HT1080 (cell line): ENCODE data around the gene KLF18. TPM values are rescaled to one million over a fixed set of nuclear protein-coding genes. Genes with fewer than 3 reads are reported as not detected.
"Not testable (repeated sequence)": the region's sequence is repeated elsewhere in the genome, so short reads cannot be mapped to it uniquely, and the experiment has no call there.

Experiments
- DNase-seq: peaks from one replicate; pipeline ENCODE4 v3.0.0-alpha.2; 2015; ENCODE audit warnings: low read depth
- polyA plus RNA-seq, 2 experiments: library from polyadenylated mRNA; depleted of rRNA; stranded (reverse); fragments of >200 nt; gene quantifications; 2 replicates each; pipeline ENCODE4 v1.2.3, GENCODE V29; 2015
- total RNA-seq: library from RNA; depleted of rRNA; stranded (reverse); fragments of >200 nt; shearing (Covaris generic); gene quantifications from 2 replicates; pipeline ENCODE4 v1.2.3, GENCODE V29; 2014; rRNA removed

KLF18 gene
- not detected in 2 replicates for total RNA-seq
- not detected in 2 replicates for polyA plus RNA-seq (2015; cell fraction: cytosol; rRNA removed)
- not detected in 2 replicates for polyA plus RNA-seq (2015; cell fraction: nucleus; rRNA removed)

DNA sequence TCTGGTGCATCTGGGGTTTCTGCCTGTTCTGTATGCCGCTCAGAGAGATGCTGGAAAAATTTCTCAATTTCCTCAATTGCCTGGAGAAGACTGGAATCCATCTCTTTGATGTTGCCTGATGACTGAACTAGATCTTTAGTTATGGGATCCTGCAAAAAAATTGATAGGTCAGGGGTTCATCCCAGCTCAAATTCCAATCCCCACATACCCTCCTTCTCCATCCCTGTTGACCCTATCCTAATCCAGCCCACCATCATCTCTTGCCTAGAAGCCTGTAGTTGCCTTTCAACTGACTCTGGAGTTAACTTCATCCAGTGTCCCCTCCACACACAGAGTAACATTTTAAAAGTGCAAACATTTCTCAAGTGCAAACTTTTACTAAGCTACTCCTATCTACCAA is at the start of gene KLF18:
TSS of gene KLF18 (minus strand) at position 101 of the 400 bp plus-strand sequence. CDS start at position 101, 0 bp downstream.
- no peak for DNase-seq

DNA sequence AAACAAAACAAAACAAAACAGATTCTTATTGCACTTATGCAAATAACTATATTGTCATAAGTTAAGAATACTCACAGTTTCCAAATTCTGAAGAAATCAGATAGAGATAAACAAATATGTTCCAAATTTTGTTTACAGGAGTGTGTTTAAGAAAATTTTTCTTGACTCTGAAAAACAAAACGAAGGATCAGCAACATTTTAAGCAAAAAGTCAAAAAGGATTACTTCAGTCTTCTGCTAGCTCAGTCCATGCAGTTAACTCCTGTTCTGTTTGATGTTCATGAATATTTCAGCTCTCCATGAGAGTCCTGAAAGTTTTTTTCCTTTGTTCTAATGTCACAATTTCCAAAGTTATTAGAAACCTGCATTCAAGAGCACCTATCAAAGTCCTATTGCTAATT is 33.2 kb upstream of the KLF18 start:
- DNase-seq = no peak

DNA sequence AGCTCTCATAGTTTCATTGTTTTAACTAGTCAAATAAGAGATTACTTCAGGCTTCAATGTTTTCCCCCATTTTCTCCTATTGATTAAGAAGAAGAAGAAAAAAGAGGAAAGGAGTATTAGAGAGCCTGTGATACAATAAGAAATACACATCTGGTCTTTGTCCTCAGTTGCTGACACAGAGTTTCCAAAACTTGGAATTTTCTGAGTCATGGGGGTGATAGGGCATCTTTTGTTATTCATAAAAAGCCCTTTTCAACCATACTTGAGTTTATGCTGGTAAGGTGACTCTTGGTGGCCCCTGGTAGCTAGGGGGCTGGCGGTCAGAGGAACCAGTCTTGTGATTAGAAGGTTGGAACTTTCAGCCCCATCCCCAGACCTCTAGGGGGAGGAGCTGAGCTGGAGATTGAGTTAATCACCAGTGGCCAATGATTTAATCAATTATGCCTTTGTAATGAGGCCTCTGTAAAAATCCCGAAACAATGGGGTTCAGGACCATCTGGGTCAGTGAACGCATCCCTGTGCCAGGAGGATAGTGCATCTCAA is 28.9 kb upstream of the KLF18 start:
- peak; percentile 13 for DNase-seq

DNA sequence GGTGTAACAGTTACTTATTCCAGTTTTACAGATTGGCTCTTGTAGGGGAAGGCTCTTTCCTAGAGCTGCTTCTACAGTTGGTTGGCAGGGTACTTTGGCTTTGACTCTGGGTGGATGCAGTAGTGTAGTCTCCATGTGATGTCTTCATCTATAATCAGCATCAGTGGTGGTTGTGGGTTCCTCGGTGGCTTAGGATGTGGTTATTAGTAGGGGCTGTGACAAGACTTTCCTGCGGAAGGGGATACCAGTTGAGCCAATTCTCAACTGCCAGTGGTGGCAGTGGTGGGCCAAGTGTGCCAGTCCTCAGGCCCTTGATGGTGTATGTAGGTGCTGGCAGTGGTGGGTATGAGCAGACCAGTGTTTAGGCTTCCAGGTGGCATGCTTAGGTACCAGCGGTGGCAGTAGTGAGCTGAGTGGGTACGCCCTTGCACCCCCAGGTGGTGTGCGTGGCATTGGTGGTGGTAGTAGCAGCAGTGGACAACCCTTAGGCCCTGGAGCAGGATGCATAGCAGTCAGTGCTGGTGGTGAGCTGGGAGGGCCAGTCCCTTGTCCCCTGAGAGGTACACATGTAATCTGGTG is 27.2 kb upstream of the KLF18 start:
- DNase-seq = peak; percentile 10

DNA sequence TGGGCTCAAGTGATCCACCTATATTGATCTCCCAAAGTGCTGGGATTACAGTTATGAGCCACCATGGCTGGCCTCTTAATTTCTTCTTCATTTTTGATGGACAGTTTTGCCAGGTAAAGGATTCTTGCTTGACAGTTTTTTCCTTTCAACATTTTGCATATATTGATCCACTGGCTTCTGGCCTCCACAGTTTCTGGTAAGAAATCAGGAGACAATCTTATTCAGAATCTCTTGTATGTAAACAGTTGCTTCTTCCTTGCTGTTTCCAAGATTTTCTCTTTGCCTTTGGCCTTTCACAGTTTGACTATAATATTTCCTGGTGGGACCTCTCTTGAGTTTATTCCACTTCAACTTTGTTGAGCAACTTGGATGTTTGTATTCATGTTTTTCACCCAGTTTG is 20.1 kb upstream of the KLF18 start:
- no peak for DNase-seq

DNA sequence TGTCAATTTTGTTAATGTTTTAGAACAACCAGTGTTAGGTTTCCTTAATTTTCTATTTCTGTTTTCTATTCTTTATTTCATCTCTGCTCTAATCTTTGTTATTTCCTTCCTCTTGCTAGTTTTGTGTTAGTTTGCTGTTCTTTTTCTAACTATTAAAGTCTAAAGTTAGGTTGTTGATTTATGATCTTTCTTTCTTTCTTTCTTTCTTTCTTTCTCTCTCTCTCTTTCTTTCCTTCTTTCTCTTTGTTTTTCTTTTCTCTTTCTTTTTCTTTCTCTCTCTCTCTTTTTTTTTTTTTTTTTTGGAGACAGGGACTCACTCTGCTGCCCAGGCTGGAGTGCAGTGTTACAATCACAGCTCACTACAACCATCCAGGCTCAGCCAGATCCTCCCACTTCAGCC is 17.4 kb upstream of the KLF18 start:
- DNase-seq = no peak

DNA sequence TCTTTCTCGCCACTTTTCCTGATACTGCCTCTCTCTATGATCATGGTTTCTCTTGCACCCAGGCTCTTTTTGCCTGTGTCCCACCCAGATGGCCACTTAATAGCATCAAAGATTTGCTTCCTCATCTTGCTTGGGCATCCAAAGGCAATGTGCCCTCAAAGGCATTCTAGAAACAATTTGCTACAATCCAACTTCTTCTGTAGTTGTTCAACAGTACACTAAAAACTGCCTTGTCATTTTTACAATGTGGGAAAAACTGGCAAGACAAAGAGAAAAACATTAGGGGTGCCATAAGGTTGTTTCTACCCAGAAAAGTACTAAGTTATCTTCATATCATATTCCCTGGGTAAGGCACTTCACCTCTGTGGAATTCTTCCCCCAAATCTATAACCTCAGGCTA is 16.5 kb upstream of the KLF18 start:
- no peak for DNase-seq

DNA sequence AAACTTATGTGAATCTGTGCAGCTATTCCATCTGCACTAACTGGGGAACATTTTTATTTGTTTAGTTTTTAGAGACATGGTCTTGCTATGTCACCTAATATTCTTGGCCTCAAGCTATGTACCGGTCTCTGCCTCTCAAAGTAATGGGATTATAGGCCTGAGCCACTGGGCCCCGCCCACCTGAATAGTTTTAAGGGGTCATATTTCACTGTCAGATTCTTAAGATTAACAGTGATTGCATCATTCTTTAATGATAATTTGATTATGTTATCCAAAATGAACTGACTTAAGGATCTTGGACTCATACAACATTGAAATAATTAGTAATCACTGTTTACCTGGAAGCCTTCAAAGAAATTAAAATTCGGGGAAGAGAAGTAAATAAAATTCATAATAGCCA is 12.6 kb upstream of the KLF18 start:
- DNase-seq = no peak

DNA sequence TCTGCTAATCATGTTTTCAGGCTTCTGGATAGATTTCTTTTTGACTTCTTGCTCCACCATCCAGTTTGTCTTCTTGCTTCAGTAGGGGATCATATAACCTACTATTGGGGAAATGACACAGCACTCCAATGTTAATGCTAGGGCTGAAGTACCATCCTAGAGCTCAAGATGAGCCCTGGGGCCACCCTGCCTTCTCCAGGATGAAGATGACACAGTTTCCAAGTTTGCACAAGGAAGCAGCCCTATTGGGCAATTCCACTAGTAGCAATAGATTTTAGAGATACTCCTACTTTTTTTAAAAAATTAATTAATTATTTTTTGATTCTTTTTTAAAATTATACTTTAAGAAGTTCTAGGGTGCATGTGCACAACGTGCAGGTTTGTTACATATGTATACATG is 11.3 kb upstream of the KLF18 start:
- no peak for DNase-seq

DNA sequence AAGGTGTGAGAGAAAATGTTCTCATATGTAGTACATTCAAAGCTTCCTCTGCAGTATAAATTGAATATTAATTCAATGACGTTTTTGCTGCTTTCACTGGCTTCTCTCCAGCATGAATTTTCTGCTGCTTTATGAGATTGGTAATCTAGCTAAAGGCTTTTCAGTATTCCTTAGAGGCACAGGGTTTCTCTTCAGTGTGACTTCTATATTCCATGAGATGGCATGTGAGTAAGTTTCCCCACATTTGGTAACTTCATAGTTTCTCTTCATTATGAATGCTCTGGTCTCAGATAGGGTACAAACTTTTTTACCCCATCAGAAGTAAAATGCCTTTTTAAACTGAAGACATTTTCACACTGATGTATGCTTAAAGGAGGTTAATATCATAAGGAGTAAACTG is 10.4 kb upstream of the KLF18 start:
- no peak for DNase-seq

DNA sequence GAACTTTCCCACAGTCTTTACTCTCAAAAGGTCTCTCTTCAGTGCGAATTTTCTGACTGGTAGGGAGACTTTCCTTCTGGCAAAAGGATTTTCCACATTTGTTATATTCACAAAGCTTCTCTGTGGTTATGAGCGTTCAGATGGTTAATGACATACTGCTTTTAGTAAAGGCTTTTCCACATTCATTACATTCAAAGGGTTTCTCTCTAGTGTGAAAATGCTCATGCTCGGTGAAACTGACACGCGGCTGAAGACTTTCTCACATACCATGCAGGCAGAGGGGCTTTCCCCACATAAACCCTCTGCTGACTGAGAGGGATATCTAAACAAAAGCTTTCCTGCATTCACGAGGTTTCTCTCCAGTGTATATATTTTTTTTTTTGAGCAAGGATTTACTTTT is 9.9 kb upstream of the KLF18 start:
- no peak for DNase-seq

DNA sequence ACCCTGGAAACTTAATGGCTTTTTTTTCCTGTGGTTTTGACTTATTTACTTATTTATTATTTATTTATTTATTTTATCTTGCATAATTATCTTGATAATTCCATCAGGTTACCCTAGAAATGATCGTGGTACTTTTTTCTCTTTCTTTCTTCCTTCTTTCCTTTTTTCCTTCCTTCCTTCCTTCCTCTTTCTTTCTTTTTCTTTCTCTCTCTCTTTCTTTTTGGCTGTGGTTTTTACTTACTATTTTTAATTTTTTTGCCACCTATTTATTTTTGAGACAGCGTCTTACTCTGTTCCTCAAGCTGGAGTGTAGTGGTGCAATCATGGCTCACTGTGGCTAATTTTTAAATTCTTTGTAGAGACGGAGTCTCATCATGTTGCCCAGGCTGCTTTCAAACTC is 6.2 kb upstream of the KLF18 start:
- no peak for DNase-seq

DNA sequence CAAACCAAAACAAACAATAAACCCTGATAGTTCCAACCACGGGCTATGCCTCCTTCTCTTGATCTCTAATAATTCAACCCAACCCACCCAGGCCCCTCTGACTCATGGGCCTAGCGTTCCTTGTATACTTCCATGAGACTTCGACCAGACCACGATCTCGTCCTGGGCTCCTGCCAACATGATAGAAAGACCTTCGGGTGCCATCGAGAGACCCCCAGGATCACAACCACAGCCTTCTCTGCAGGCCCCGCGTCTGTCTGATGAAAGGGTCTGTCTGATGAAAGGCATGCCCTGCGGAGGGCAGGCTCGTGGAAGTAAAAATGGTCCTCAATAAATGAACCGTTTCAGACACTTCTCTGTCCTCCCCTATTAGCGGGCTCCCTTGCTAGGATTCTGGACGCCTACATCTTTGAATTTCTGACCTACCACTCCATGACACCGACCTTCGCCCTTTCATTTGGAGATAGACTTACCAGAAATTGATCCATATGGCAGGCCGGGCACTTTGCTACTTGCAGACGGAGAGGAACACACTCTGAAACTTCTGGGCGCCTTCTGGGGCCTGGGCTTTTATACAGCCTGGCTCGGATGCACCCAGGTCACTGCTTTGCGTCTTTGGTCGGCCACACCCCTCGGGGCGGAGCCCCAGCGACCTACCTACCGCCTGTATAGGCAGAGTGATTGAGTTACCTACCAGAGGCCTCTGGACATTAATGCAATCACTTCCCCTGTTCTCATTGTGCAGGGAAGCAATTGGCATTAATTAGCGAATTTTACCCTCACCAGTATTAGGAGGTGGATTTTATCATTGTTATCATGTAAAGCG is 5.3 kb upstream of the KLF18 start:
- no peak for DNase-seq

DNA sequence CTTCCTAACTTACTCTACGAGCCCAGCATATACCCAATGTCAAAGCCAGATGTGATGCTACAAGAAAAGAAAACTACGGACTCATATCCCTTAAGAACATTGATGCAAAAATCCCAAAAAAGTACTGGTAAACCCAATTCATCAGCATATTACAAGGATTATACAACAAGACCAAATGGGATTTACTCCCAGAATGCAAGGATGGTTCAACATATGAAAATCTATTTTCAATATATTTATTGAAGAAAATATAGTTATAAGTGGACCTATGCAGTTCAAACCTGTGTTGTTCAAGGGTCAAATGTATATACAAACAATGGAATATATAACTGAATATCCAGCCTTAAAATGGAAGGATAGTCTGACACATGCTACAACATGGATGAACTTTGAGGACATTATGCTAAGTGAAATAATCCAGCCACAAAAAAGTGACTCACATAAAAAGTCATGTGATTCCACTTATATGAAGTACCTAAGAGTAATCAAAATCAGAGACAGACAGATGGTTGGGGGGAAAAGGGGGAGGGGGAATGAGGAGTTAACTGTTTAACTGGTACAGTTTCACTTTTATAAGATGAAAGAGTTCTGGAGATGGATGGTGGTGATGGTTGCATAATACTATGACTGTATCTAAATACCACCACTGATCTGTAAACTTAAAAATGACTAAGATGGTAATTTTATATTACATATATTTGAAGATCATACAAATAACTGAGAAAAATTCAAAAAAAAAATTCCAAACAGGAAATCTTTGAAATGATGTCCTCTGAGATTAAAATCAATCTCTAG is 3.7 kb upstream of the KLF18 start:
- DNase-seq = no peak

DNA sequence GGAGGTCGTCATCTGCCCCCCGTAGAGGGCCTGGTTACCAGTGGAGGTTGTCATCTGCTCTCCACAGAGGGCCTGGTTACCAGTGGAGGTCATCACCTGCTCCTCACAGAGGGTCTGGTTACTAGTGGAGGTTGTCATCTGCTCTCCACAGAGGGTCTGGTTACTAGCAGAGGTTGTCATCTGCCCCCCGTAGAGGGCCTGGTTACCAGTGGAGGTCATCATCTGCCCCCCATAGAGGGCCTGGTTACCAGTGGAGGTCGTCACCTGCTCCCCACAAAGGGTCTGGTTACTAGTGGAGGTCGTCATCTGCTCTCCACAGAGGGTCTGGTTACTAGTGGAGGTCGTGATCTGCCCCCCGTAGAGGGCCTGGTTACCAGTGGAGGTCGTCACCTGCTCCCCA is 1.9 kb downstream of the KLF18 start:
- DNase-seq = not testable (repeated sequence)

DNA sequence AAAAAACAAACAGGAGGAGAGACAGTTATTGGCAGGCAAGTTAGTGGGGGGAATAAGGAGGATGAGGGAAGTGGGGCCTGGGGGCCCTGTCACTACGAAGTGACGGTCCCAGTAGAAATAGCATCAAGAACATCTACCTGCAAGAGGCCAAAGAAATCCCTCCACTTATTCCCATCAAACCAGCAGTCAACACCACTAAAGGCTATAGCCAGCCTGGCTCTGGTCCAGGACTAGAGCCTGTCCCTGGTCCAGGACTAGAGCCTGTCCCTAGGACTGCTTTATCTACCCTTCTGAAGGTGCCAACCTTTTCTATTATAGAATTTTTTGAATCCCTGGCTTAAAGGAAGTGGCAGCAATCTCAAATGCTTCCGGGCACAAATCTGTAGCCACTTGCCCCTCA is 3.2 kb downstream of the KLF18 start:
- DNase-seq = no peak

DNA sequence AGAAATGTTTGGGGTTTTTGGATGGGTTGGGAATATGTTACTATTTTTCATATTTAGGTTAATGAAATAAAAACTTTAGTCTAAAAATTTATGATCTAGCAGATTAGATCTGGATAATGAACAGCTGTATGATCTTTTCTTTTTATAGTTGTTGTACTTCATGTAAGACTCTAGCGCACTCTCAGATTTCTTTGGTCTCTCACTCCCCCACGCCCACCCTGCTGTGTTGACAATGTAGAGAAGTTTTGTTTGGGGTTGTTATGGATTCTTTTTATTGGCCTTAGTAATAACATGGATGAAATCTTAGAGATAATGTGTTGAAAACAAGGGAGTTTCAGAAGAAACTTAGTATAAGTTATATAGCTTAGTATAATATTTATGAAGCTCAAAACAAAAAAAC is 5.5 kb downstream of the KLF18 start:
- no peak for DNase-seq

DNA sequence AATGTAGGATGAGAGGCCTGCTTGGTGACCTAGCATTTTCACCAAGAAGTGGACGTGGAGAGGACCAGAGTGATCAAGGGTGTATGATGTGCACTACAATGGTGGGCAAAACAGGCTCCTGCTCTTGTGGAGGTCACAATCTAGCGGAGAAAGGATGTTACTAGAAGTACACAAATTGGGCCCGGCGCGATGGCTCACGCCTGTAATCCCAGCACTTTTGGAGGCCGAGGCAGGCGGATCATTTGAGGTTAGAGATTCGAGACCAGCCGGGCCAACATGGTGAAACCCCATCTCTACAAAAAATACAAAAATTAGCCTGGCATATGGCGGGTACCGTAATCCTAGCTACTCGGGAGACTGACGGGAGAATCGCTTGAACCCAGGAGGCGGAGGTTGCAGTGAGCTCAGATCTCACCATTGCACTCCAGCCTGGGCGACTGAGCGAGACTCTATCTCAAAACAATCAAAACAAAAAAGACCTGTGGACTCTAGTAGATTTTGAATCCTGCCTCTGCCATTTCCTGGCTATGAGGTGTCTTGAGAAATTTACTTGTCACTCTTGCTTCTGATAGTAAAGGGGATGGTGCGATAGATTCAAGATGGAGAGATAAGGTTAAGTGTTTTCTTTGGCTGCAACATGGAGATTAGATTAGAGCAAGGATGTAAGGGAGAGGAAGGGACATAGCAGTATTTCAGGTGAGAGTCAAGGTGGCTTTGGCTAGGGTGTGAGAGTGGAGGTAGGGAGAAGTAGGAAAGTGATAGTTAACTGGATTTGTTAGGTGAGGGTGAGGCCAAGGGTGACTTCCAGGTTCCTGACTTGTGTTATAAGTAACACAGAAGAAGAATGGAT is 7.1 kb downstream of the KLF18 start:
- no peak for DNase-seq

DNA sequence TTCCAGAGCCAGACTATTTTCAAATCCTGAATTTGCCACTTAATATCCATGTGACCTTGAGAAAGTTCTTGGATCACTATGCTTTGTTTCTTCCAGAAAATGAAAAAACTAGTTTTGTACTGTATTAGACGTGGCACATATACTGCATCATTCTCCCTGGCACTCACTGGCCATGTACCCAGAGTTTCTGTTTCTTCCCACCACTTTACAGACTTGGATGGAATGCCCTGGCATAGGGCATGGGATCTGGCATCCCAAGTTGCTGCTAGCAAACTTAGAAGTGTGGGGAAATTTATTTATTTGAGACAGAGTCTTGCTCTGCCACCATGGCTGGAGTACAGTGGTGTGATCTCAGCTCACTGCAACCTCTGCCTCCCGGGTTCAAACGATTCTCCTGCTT is 10.0 kb downstream of the KLF18 start:
- no peak for DNase-seq

DNA sequence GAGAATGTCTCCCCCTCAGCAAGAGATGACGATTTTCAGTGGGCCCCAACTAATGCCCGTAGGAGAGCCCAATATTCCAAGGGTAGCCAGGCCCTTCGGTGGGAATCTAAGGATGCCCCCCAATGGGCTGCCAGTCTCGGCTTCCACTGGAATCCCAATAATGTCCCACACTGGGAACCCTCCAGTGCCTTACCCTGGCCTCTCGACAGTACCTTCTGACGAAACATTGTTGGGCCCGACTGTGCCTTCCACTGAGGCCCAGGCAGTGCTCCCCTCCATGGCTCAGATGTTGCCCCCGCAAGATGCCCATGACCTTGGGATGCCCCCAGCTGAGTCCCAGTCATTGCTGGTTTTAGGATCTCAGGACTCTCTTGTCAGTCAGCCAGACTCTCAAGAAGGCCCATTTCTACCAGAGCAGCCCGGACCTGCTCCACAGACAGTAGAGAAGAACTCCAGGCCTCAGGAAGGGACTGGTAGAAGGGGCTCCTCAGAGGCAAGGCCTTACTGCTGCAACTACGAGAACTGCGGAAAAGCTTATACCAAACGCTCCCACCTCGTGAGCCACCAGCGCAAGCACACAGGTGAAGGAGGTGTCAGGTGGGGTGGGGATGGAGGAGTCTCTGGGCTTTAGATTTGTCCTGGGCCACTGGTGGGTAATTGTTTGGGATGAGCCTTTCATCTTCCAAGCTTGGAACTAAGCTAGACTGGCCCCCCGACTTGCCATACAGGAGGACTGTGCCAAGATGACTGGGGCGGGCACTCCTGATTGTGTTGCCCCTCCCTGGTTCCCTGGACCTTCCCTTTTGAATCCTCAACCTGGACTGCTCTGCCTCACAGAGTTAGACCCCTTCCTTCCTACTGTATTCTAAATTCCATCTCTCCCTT is 11.6 kb downstream of the KLF18 start:
- no peak for DNase-seq
